ENCODE results near the gene ADAMTS4. TPM values are rescaled to one million over a fixed set of nuclear protein-coding genes. Genes with fewer than 3 reads are reported as not detected.

ADAMTS4 gene
- total and polyA plus RNA-seq, 7 donors: 0.23 to 78.2 (median 6.4) TPM

GRCh38 chr1:161228032-161228431 lies 29.2 kb upstream of the ADAMTS4 start:
- Histone ChIP-seq H3K36me3 (peaks cover 7 to 34% (median 23%) of the 10 kb centered on the region in 4 donors), H3K27ac (peak overlapping the region; percentile 82 to 89 (median 85)), H3K4me1 (peaks cover 0 to 31% (median 25%) of the 10 kb centered on the region in 4 donors), H3K9me3 (no peaks in the 10 kb centered on the region), H3K27me3 (no peaks in the 10 kb centered on the region), H3K4me3 (peak overlapping the region in 1 of 4 donors; percentile 82)
- no peak for TF ChIP-seq POLR2AphosphoS5 (IDR thresholded peaks at IDR 0.05)
- TF ChIP-seq EP300 (IDR thresholded peaks at IDR 0.05): no peak
- TF ChIP-seq CTCF (IDR thresholded peaks at IDR 0.05): no peak
- no peak for TF ChIP-seq POLR2A (IDR thresholded peaks at IDR 0.05)
- no peak for DNase-seq
- WGBS, 2 donors: 84 to 96% methylated on average over 7 of the region's 7 CpGs
- intact Hi-C loops (cut with DNase I): loop anchor here (5.0 kb wide), 1 partner anchor 79 kb away; the partner anchor contains the start of gene MPZ

GRCh38 chr1:161227196-161227871 lies 28.5 kb upstream of the ADAMTS4 start:
- peak overlapping the region; percentile 82 to 89 (median 85) for H3K27ac ChIP-seq
- 37 to 42% methylated on average over 11 of the region's 11 CpGs for WGBS, 2 donors
- intact Hi-C loops (cut with DNase I): loop anchor here (2.0 to 5.0 kb wide), 4 partner anchors 17 to 155 kb away; partner anchors contain the start of gene MPZ
- peaks cover 7 to 34% (median 23%) of the 10 kb centered on the region in 4 donors for H3K36me3 ChIP-seq
- DNase-seq: peak; percentile 93
- H3K4me3 ChIP-seq: peak overlapping the region in 3 of 4 donors; percentile 75 to 82 (median 80)
- no peak for TF ChIP-seq EP300 (IDR thresholded peaks at IDR 0.05)
- TF ChIP-seq POLR2A (IDR thresholded peaks at IDR 0.05): no peak
- TF ChIP-seq POLR2AphosphoS5 (IDR thresholded peaks at IDR 0.05): no peak
- TF ChIP-seq CTCF (IDR thresholded peaks at IDR 0.05): peak; percentile 78 to 94 (median 88)
- peaks cover 0 to 31% (median 25%) of the 10 kb centered on the region in 4 donors for H3K4me1 ChIP-seq
- H3K27me3 ChIP-seq: no peaks in the 10 kb centered on the region
- H3K9me3 ChIP-seq: no peaks in the 10 kb centered on the region

- no peak for DNase-seq
- H3K27me3 ChIP-seq: no peaks in the 10 kb centered on the region
- no peaks in the 10 kb centered on the region for H3K9me3 ChIP-seq
- peaks cover 7 to 34% (median 23%) of the 10 kb centered on the region in 4 donors for H3K36me3 ChIP-seq
- peak overlapping the region; percentile 59 to 82 (median 78) for H3K4me3 ChIP-seq
- no peak for TF ChIP-seq CTCF (IDR thresholded peaks at IDR 0.05)
- no peak for TF ChIP-seq EP300 (IDR thresholded peaks at IDR 0.05)
- TF ChIP-seq POLR2A (IDR thresholded peaks at IDR 0.05): no peak
- no peak for TF ChIP-seq POLR2AphosphoS5 (IDR thresholded peaks at IDR 0.05)
- WGBS, 2 donors: 62 to 70% methylated on average over 3 of the region's 3 CpGs
- H3K4me1 ChIP-seq: peaks cover 0 to 31% (median 25%) of the 10 kb centered on the region in 4 donors
- H3K27ac ChIP-seq: peak overlapping the region; percentile 82 to 89 (median 85)
- intact Hi-C loops (cut with DNase I): loop anchor here (1.0 to 5.0 kb wide), 5 partner anchors 16 to 156 kb away; partner anchors contain the start of genes MPZ and NDUFS2
Measured at GRCh38 chr1:161226759-161227158, 27.9 kb upstream of the ADAMTS4 start.

GRCh38 chr1:161226320-161226711 lies 27.5 kb upstream of the ADAMTS4 start:
- Histone ChIP-seq H3K4me3 (peak overlapping the region; percentile 59 to 82 (median 78)), H3K9me3 (no peaks in the 10 kb centered on the region), H3K4me1 (peaks cover 0 to 31% (median 25%) of the 10 kb centered on the region in 4 donors), H3K27ac (peak overlapping the region; percentile 82 to 89 (median 85)), H3K36me3 (peaks cover 7 to 34% (median 23%) of the 10 kb centered on the region in 4 donors), H3K27me3 (no peaks in the 10 kb centered on the region)
- 9 to 10% methylated on average over 15 of the region's 15 CpGs for WGBS, 2 donors
- TF ChIP-seq POLR2A (IDR thresholded peaks at IDR 0.05) (no peak), CTCF (IDR thresholded peaks at IDR 0.05) (no peak), POLR2AphosphoS5 (IDR thresholded peaks at IDR 0.05) (no peak), EP300 (IDR thresholded peaks at IDR 0.05) (no peak)
- intact Hi-C loops (cut with DNase I): loop anchor here (1.0 to 5.0 kb wide), 5 partner anchors 16 to 156 kb away; partner anchors contain the start of genes MPZ and NDUFS2
- no peak for DNase-seq

Data from sigmoid colon (tissue), 7 donors.